ENCODE data around the gene SALL3.
"Not testable (repeated sequence)": the region's sequence is repeated elsewhere in the genome, so short reads cannot be mapped to it uniquely, and the experiment has no call there.

The SALL3 gene

GRCh38 chr18:78979730-78980278 lies at the start of gene SALL3:
SALL3 (plus strand) TSS chr18:78979818; CDS start chr18:78980275, 457 bp downstream.
- DNase-seq (ENCODE audit: low read depth): no peak

- no peak for DNase-seq (ENCODE audit: low read depth)
These were observed 47.3 kb upstream of the SALL3 start for GRCh38 chr18:78932281-78932680.

GRCh38 chr18:78934003-78934402 lies 45.6 kb upstream of the SALL3 start:
- no peak for DNase-seq (ENCODE audit: low read depth)

- no peak for DNase-seq (ENCODE audit: low read depth)
These were observed 44.9 kb upstream of the SALL3 start for GRCh38 chr18:78934551-78935225.

GRCh38 chr18:78935406-78935805 lies 44.2 kb upstream of the SALL3 start:
- DNase-seq (ENCODE audit: low read depth): no peak

- DNase-seq (ENCODE audit: low read depth): no peak
These were observed 43.2 kb upstream of the SALL3 start for GRCh38 chr18:78936251-78937005.

- DNase-seq (ENCODE audit: low read depth): no peak
These were observed 42.5 kb upstream of the SALL3 start for GRCh38 chr18:78937166-78937565.

GRCh38 chr18:78939105-78939504 lies 40.5 kb upstream of the SALL3 start:
- DNase-seq (ENCODE audit: low read depth): no peak

GRCh38 chr18:78939734-78940494 lies 39.7 kb upstream of the SALL3 start:
- DNase-seq (ENCODE audit: low read depth): no peak

- not testable (repeated sequence) for DNase-seq (ENCODE audit: low read depth)
These were observed 37.4 kb upstream of the SALL3 start for GRCh38 chr18:78942236-78942635.

GRCh38 chr18:78945628-78946027 lies 34.0 kb upstream of the SALL3 start:
- DNase-seq (ENCODE audit: low read depth): no peak

- DNase-seq (ENCODE audit: low read depth): no peak
These were observed 32.3 kb upstream of the SALL3 start for GRCh38 chr18:78947291-78947690.

GRCh38 chr18:78948221-78948620 lies 31.4 kb upstream of the SALL3 start:
- DNase-seq (ENCODE audit: low read depth): no peak

GRCh38 chr18:78948707-78949106 lies 30.9 kb upstream of the SALL3 start:
- no peak for DNase-seq (ENCODE audit: low read depth)

- no peak for DNase-seq (ENCODE audit: low read depth)
These were observed 30.4 kb upstream of the SALL3 start for GRCh38 chr18:78949216-78949615.

- DNase-seq (ENCODE audit: low read depth): no peak
These were observed 29.2 kb upstream of the SALL3 start for GRCh38 chr18:78950386-78950785.

GRCh38 chr18:78953566-78953965 lies 26.1 kb upstream of the SALL3 start:
- DNase-seq (ENCODE audit: low read depth): no peak

- DNase-seq (ENCODE audit: low read depth): no peak
These were observed 24.6 kb upstream of the SALL3 start for GRCh38 chr18:78955051-78955450.

GRCh38 chr18:78957140-78957539 lies 22.5 kb upstream of the SALL3 start:
- no peak for DNase-seq (ENCODE audit: low read depth)

GRCh38 chr18:78960709-78961108 lies 18.9 kb upstream of the SALL3 start:
- no peak for DNase-seq (ENCODE audit: low read depth)

GRCh38 chr18:78962098-78962497 lies 17.5 kb upstream of the SALL3 start:
- DNase-seq (ENCODE audit: low read depth): no peak

GRCh38 chr18:78964727-78965126 lies 14.9 kb upstream of the SALL3 start:
- DNase-seq (ENCODE audit: low read depth): not testable (repeated sequence)

- no peak for DNase-seq (ENCODE audit: low read depth)
These were observed 14.4 kb upstream of the SALL3 start for GRCh38 chr18:78965260-78965659.
